Neural cell (in vitro differentiated cells): ENCODE results near the gene CEP192.

Experiments
- CTCF ChIP-seq: fragments of 450-650 bp; IDR thresholded peaks from 2 replicates; pipeline ENCODE4 v1.5.1; 2014; ENCODE audit warnings: antibody characterized with exemption, mild to moderate bottlenecking, moderate library complexity; ENCODE audit not compliant: poor library complexity, severe bottlenecking
- TF ChIP-seq, protein P1 (sequence below): IDR thresholded peaks from 2 replicates; pipeline ENCODE4 v1.6.1; 2012; ENCODE audit warnings: borderline replicate concordance

- TF ChIP-seq, protein P1, sequence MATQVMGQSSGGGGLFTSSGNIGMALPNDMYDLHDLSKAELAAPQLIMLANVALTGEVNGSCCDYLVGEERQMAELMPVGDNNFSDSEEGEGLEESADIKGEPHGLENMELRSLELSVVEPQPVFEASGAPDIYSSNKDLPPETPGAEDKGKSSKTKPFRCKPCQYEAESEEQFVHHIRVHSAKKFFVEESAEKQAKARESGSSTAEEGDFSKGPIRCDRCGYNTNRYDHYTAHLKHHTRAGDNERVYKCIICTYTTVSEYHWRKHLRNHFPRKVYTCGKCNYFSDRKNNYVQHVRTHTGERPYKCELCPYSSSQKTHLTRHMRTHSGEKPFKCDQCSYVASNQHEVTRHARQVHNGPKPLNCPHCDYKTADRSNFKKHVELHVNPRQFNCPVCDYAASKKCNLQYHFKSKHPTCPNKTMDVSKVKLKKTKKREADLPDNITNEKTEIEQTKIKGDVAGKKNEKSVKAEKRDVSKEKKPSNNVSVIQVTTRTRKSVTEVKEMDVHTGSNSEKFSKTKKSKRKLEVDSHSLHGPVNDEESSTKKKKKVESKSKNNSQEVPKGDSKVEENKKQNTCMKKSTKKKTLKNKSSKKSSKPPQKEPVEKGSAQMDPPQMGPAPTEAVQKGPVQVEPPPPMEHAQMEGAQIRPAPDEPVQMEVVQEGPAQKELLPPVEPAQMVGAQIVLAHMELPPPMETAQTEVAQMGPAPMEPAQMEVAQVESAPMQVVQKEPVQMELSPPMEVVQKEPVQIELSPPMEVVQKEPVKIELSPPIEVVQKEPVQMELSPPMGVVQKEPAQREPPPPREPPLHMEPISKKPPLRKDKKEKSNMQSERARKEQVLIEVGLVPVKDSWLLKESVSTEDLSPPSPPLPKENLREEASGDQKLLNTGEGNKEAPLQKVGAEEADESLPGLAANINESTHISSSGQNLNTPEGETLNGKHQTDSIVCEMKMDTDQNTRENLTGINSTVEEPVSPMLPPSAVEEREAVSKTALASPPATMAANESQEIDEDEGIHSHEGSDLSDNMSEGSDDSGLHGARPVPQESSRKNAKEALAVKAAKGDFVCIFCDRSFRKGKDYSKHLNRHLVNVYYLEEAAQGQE, result no peak
- no peak for TF ChIP-seq CTCF
These were observed 146.7 kb downstream of the CEP192 start for GRCh38 chr18:13137670-13138419.
